ENCODE results near the gene PRPF18. TPM values are rescaled to one million over a fixed set of nuclear protein-coding genes. Genes with fewer than 3 reads are reported as not detected.

PRPF18 gene
- total RNA-seq, 4 donors from 2014 or later: 21.8 to 44.0 (median 25.7) TPM

DNA sequence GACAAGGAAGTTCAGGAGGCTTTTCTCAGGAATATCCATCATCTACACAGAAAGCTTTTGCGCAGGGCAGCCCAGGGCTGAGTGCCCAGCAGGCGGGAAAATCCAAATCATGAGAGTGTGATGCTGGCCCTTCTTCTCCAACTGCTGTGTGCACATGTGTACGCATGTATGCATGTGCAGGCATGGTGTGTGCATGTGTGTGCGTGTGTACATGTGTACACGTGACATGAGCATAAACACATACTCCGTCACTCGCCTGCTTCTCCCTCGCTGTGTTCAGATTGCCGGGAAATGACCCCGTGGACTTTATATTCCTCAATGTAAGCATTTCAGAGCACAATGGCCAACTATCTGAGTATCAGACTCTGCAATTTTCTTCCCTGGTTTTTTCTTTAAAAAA, 85.1 kb downstream of the PRPF18 start:
- Histone ChIP-seq H3K4me1 (peaks cover 6% of the 10 kb centered on the region), H3K36me3 (peaks cover 59% of the 10 kb centered on the region), H3K27ac (no peak overlapping the region), H3K27me3 (no peaks in the 10 kb centered on the region), H3K4me3 (no peak overlapping the region), H3K9me3 (no peaks in the 10 kb centered on the region)
- WGBS: 93% methylated on average over 10 of the region's 10 CpGs
- TF ChIP-seq EP300 (IDR thresholded peaks at IDR 0.05) (no peak), POLR2AphosphoS5 (IDR thresholded peaks at IDR 0.05) (no peak), POLR2A (IDR thresholded peaks at IDR 0.05) (no peak)
- TF ChIP-seq, protein P1, sequence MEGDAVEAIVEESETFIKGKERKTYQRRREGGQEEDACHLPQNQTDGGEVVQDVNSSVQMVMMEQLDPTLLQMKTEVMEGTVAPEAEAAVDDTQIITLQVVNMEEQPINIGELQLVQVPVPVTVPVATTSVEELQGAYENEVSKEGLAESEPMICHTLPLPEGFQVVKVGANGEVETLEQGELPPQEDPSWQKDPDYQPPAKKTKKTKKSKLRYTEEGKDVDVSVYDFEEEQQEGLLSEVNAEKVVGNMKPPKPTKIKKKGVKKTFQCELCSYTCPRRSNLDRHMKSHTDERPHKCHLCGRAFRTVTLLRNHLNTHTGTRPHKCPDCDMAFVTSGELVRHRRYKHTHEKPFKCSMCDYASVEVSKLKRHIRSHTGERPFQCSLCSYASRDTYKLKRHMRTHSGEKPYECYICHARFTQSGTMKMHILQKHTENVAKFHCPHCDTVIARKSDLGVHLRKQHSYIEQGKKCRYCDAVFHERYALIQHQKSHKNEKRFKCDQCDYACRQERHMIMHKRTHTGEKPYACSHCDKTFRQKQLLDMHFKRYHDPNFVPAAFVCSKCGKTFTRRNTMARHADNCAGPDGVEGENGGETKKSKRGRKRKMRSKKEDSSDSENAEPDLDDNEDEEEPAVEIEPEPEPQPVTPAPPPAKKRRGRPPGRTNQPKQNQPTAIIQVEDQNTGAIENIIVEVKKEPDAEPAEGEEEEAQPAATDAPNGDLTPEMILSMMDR (IDR thresholded peaks at IDR 0.05): no peak
- no peak for DNase-seq (ENCODE audit: low spot score in 2 of 2)

DNA sequence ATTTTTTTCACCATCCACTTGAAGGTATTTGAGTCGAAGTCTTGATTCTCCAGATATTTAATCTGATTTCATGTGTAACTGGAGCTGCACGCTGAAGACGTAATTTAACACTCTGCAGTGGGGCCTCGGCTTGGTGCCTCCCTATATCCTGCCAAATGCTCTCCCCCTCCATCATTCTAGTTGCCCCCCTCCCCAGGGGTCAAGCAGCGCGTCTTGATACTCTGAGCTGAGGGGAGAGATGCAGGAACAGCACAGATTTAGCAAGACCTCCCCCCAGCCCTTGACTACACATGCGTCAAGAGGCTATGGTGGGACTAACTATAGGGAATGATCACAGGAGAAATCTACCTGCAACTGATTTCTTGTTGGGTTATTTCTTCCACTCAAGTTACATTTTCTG, 85.8 kb downstream of the PRPF18 start:
- TF ChIP-seq POLR2AphosphoS5 (IDR thresholded peaks at IDR 0.05) (no peak), POLR2A (IDR thresholded peaks at IDR 0.05) (no peak), EP300 (IDR thresholded peaks at IDR 0.05) (no peak)
- TF ChIP-seq, protein P1 (IDR thresholded peaks at IDR 0.05): no peak
- peaks cover 53% of the 10 kb centered on the region for H3K36me3 ChIP-seq
- H3K9me3 ChIP-seq: no peaks in the 10 kb centered on the region
- H3K4me3 ChIP-seq: no peak overlapping the region
- H3K27ac ChIP-seq: no peak overlapping the region
- peaks cover 6% of the 10 kb centered on the region for H3K4me1 ChIP-seq
- DNase-seq (ENCODE audit: low spot score in 2 of 2): no peak
- H3K27me3 ChIP-seq: no peaks in the 10 kb centered on the region
- WGBS: 81% methylated on average over 7 of the region's 7 CpGs

DNA sequence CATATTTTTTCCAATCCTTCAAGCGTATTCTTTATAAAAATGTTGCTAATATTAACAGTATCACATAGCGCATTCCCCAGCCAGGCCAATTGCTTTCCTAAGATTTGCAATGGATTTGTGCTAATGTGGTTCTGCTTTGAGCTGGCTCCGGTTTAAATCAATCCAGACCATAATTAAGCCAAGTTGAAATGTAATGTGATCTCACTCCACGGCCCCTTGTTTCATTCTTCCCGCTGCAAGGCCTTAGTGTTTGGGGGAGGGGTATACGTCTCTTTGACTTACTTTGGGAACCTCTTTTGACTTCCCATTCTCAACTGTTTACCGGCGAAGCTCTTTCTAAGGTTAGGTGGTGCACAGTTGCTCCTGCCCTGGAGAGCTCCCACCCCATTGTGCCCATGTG, 86.4 kb downstream of the PRPF18 start:
- DNase-seq (ENCODE audit: low spot score in 2 of 2): no peak
- peaks cover 46% of the 10 kb centered on the region for H3K36me3 ChIP-seq
- 74% methylated on average over 8 of the region's 8 CpGs for WGBS

DNA sequence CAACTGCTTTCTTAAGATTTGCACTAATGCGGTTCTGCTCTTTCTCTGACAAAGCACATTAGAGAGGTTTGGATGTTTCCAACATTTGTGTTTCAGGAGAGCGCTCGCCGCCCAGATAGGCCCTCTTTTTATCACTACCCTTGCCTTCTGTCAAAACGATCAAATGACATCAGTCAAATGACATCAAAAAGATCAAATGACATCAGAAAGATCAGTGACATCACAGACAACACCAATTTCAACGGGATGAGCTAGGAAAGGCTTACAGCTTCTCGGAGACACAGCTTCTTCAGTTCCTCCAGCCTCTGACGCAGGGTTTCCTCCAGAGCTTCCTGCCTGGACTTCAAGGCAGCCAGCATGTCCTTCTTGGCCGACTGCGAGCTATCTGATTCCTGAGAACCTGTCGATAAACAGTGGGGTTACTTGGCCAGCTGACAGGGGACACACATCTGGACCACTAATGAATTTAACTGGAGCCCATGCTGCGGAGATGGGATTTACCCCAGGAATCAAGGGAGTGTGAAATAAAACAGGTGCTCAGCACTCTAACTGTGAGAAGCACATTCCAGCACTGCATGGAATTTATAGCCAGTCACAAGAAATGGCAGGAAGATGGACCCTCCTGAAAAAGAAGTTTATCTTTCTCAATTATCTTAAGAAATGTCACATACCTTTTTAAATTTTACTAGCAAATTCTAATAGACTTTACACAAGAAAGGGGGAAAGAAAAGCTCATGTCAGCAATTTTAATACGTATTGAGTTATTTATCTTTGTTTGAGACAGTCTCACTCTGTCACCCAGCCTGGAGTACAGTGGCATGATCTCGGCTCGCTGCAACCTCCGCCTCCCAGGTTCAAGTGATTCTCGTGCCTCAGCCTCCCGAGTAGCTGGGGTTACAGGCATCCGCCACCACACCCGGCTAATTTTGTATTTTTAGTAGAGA, 88.2 kb downstream of the PRPF18 start:
- TF ChIP-seq POLR2AphosphoS5 (IDR thresholded peaks at IDR 0.05) (no peak), POLR2A (IDR thresholded peaks at IDR 0.05) (no peak), EP300 (IDR thresholded peaks at IDR 0.05) (no peak)
- TF ChIP-seq, protein P1 (IDR thresholded peaks at IDR 0.05): no peak
- Histone ChIP-seq H3K4me3 (no peak overlapping the region), H3K27ac (no peak overlapping the region), H3K9me3 (no peaks in the 10 kb centered on the region), H3K27me3 (no peaks in the 10 kb centered on the region), H3K36me3 (peaks cover 29% of the 10 kb centered on the region), H3K4me1 (peaks cover 3% of the 10 kb centered on the region)
- 83% methylated on average over 20 of the region's 20 CpGs for WGBS
- DNase-seq (ENCODE audit: low spot score in 2 of 2): no peak

More for the DNA sequence above, 86.4 kb downstream of the PRPF18 start:
- Histone ChIP-seq H3K27me3 (no peaks in the 10 kb centered on the region), H3K9me3 (no peaks in the 10 kb centered on the region), H3K4me1 (peaks cover 6% of the 10 kb centered on the region), H3K27ac (no peak overlapping the region), H3K4me3 (no peak overlapping the region)
- no peak for TF ChIP-seq POLR2AphosphoS5 (IDR thresholded peaks at IDR 0.05)

DNA sequence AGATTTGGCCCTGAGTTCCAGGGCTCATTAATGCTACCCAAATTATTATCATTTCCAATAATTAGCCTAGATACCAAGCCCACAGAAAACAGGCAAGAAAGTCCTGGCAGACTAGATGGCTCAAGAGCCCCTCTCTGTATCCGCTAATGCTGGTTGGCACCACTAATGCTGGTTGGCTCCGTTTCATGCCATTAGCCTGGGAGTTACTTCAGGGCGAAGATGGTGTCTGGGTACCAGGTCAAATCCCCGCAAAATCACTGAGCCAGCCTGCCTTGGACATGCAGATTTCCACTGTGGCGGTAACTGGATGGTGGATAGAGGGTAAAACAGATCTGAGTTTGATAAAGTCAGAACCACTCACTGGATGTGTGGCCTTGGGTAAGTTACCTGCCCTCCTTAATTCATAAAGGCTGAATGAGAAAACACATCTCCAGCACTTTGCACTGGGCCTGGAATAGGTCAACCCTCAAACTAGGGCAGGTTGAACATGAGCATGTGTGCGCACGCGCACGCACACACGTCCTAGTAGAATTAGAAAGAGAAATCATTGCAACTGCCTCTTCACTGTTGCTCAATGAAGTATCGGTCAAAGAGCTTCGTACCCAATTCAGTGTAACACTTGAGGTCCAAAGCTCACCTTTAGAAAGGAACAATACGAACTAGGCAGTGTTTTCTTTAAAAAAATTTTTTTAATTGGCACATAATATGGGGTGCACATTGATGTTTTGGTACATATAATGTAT, 91.5 kb downstream of the PRPF18 start:
- Histone ChIP-seq H3K27me3 (no peaks in the 10 kb centered on the region), H3K27ac (no peak overlapping the region), H3K36me3 (peaks cover 14% of the 10 kb centered on the region), H3K4me1 (peaks cover 2% of the 10 kb centered on the region), H3K9me3 (no peaks in the 10 kb centered on the region), H3K4me3 (no peak overlapping the region)
- DNase-seq (ENCODE audit: low spot score in 2 of 2): no peak
- TF ChIP-seq EP300 (IDR thresholded peaks at IDR 0.05) (no peak), POLR2AphosphoS5 (IDR thresholded peaks at IDR 0.05) (no peak), POLR2A (IDR thresholded peaks at IDR 0.05) (no peak)
- TF ChIP-seq, protein P1 (IDR thresholded peaks at IDR 0.05): no peak
- 87% methylated on average over 13 of the region's 13 CpGs for WGBS

Other genes starting within 250 kb of the PRPF18 start
- gene SEPHS1, start 238.7 kb upstream of the PRPF18 start, total RNA-seq: 10 to 100 TPM; 23.1 to 31.6 (median 25.4) TPM
- gene BEND7, start 58.0 kb upstream of the PRPF18 start, total RNA-seq: 10 to 100 TPM in 1 of 4 donors, 1 to 10 TPM in 3; 4.7 to 13.4 (median 6.5) TPM